Putamen (tissue), 1 donor: ENCODE results near the gene XPNPEP2.
A peak's percentile ranks its signal among the peaks of the same experiment; 100 is the strongest.
"Not testable (repeated sequence)": the region's sequence is repeated elsewhere in the genome, so short reads cannot be mapped to it uniquely, and the experiment has no call there.

ENCODE experiments used
- DNase-seq: peaks from one replicate; pipeline ENCODE4 v3.0.0-alpha.2; 2016; ENCODE audit warnings: low spot score

XPNPEP2 gene

GRCh38 chrX:129719931-129720530, 18.7 kb upstream of the XPNPEP2 start:
- no peak for DNase-seq

- DNase-seq: no peak
These were observed 18.0 kb upstream of the XPNPEP2 start for GRCh38 chrX:129720741-129721140.

- DNase-seq: no peak
These were observed 17.4 kb upstream of the XPNPEP2 start for GRCh38 chrX:129721414-129721813.

DNA sequence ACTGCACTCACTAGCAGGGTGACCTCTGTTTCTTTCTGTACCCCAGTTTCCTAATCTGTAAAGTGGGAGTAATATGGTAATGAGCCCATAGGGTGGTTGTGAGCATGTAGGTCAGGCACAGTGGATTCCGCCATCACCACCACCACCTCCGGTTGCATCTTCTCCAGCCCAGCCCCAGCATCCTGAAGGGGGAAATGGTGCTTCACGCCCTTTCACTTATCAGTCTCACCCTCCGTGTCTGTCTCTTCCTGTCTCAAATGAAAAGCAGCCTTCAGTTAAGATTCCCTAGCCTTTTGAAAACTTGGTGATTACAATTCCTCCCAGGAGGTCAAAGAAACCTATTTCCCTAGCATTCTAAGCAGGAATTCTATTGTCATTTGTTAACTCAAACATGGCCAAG, 16.9 kb upstream of the XPNPEP2 start:
- no peak for DNase-seq

DNA sequence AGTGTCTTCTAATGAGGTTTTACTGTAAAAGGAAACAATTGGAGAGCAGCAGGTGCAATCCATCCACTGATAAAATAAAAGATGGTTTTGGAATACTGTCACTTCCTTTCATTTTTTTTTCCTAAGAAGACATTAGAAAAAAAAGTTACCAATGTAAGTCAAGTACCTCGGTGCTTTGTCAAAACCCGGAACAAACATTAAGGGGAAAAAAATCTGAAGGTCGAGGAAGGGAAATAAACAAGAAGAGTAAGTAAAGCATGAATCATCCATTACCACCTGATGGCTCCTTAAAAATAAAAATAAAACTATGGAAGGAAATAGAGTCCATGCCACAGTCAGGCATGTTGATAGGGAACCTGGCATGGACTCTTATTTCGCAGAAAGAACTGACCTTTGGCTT, 15.3 kb upstream of the XPNPEP2 start:
- DNase-seq: no peak

DNA sequence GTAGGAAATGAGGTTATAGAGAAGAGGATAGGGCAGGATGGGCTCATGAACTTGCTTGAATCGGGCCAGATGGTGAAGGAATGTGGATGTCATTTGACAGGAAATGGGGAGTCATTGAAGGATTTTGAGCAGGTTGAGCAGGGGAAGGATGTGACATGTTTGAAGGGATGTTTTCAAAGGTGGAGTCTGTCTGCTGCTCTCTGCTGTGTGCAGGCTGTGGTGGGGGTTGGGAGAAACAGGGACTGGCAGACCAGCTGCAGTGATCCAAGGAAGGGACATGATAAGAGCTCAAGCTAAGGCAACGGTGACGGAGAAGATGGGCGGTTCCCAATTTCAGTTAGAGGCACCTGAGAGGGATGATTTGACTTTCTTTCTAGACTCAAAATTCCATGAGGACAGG, 14.0 kb upstream of the XPNPEP2 start:
- no peak for DNase-seq

DNA sequence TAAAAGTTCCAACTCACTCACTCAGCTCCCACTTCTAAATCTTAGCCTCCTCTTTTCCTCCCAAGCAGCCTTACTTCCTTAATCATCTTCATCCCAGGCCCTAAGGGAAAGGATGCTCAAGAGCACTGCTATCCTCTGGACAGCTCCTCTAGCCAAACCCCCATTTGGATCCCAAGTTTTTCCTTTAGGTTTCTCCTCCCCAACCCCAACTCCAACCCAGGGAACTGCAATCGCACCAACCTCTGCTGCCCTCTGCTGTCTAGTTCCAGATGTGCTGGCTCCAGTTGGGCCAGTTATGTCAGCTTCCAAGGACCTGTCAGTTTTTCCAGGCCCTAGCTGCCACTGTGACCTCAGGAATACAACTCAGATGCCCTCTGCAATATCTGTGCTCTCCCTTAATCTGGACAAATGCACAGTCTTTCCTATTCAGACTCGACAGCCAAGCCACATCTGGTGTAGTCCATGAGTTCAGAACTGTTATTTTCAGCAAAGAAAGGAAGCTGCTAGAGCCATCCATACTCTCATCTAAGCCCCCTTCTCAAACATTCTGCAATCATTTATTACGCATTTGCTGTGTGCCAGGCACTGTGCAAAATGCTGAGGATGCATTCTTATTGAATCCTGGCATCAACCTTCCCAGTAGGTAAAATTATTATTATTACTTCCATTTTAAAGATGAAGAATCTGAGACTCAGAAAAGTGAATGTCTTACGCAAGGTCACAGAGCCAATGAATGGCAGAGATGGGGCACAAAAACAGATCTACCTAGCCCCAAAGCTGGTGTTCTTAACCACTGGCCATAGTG, 12.3 kb upstream of the XPNPEP2 start:
- peak; percentile 45 for DNase-seq

GRCh38 chrX:129728061-129728460, 10.7 kb upstream of the XPNPEP2 start:
- DNase-seq: no peak

DNA sequence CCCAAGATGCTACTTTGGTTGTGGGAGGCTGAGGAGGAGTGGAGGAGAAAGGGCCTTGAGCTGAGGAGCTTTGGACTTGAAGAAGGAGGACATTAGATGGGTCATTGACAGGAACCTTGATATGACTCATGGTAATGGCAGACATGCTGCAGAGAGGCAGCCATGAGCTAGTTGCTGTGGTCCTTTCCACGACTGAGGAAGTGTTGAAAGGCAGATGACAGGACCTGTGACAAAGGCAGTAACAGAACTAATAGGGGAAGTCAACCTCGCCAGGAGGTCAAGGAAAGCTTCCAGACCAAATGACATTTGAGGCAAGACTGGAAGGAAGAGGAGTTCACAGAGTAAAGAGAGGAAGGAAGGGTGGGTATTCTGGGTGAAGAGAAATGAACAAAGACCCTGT, 7.6 kb upstream of the XPNPEP2 start:
- no peak for DNase-seq

DNA sequence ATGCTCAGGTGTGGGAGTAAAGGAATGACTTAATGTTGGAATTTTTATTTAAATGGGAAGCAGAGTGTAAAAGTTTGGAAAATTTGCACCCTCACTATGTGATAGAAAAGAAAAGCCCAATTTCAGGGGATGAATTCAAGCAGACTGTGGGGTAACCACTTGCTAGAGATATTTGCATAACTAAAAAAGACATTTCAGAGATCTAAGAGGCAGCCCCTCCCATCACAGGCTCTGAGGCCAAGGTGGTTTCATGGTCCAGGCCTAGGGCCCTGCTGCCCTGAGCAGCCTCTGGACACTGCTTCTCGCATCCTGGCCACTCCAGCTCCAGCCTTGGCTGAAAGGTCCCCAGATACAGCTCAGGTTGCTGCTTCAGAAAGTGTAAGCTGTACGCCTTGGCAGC, 5.9 kb upstream of the XPNPEP2 start:
- no peak for DNase-seq

- DNase-seq: no peak
These were observed 5.4 kb upstream of the XPNPEP2 start for GRCh38 chrX:129733335-129733734.

GRCh38 chrX:129736491-129736890, 2.3 kb upstream of the XPNPEP2 start:
- DNase-seq: no peak

GRCh38 chrX:129737916-129738315, 863 bp upstream of the XPNPEP2 start:
- DNase-seq: no peak

DNA sequence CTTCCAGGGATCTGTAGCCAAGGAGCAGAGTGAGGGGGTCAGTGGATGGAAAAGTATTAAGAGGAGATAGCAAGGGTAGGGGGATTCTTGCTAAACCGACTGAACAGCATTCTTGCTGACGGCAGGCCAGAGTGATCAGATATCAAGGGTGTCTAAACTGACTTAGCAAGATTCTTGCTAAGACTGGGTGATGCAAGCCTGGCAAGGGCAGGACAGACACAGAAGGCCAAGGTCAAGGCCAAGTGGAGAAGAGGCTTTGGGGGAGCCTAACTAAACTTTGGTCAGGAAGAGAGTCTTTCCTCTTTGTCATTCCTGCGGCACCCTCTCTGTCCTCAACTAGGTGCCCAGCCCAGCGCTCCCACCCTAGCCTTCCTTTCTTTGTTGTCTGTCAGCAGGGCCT, 799 bp downstream of the XPNPEP2 start:
- DNase-seq: no peak

GRCh38 chrX:129741880-129742758, 3.3 kb downstream of the XPNPEP2 start:
- DNase-seq: no peak

DNA sequence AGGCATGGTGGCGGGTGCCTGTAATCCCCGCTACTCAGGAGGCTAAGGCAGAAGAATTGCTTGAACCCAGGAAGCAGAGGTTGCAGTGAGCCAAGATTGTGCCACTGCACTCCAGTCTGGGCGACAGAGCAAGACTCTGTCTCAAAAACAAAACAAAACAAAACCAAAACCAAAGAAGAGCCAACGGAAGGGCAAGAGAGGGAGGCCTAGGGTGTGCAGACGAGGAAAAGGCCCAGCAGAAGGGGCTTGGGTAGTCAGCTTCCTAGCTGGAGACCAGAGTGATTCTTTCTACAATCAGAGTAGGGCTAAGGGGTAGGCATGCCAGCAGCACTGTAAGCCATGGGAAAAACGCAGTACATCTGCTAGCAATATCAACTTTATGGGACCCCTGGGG, 4.0 kb downstream of the XPNPEP2 start:
- not testable (repeated sequence) for DNase-seq

- DNase-seq: no peak
These were observed 5.0 kb downstream of the XPNPEP2 start for GRCh38 chrX:129743821-129744220.

DNA sequence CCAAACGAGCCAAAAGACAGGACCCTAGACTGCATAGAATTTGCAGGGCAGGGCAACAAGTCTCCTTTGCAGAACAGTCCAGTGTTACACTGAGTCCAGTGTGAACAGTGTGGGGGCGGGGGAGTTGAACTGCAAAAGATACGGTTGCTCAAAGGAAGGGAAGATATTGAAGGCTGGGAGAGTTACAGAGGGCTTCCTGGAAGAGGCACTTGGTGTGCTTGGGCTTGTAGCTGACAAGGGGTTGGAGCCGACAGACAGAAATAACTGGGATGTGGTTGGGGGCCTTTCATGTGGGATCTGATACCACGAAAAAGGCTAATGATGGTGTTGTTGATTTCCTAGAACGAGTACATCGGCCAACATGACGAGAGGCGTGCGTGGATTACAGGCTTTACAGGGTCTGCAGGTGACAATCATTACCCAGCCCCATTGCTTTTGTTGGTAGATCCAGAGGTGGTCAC, 6.1 kb downstream of the XPNPEP2 start:
- no peak for DNase-seq

GRCh38 chrX:129746557-129747470, 8.0 kb downstream of the XPNPEP2 start:
- DNase-seq: no peak

- no peak for DNase-seq
These were observed 8.8 kb downstream of the XPNPEP2 start for GRCh38 chrX:129747533-129747932.

DNA sequence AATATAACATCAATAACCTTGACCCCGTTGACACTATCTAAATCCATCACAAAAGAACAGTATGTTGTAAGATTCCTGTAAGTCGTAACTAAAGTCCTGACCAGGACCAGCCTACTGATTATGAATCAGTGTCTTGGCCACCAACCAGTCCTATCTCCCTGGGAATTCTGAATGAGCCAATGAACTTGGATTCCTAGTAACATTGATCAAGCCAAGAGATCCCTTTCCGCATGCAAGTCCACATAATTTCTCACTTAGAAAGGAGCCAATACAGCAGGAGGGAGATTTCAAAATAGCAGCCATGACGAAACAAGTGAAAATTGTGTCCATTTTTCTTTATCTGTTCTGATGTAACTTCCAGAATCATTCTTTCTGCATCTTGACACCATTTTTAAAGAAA, 9.5 kb downstream of the XPNPEP2 start:
- no peak for DNase-seq

DNA sequence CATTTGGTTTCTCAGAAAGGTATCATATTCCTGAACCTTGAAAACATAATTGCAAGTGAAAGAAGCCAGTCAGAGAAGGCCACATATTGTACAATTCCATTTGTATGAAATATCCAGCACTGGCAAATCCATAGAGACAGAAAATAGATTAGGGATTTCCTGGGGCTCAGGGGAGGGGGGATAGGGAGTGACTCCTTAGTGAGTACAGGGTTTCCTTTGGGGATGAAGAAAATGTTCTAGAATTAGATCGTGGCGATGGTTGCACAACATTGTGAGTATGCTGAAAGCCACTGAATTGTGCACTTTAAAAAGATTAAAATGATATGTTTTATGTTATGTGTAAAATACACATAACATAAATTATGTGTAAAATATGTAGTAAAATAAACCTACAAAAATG, 10.3 kb downstream of the XPNPEP2 start:
- no peak for DNase-seq
